Endothelial cell of umbilical vein (primary cell): Measurements from ENCODE around the gene MCOLN2.

Experiments
- CTCF ChIP-seq, 2 donors: IDR thresholded peaks; 1 replicate in 1 of 2; 2 replicates in 1 of 2; pipeline ENCODE4 v1.5.1; 2011; ENCODE audit warnings: low read length in 2 of 2, mild to moderate bottlenecking in 2 of 2, moderate library complexity in 2 of 2, control low read depth in 1 of 2, inconsistent platforms in 1 of 2, low read depth in 1 of 2; ENCODE audit not compliant: insufficient read depth in 1 of 2; ENCODE audit errors: extremely low read depth in 1 of 2
- POLR2A ChIP-seq: IDR thresholded peaks from 2 replicates; pipeline ENCODE4 v1.6.1; 2012; ENCODE audit warnings: low read depth, mild to moderate bottlenecking, control low read depth, low read length

GRCh38 chr1:84939151-84939550, 57.8 kb downstream of the MCOLN2 start:
- TF ChIP-seq CTCF (IDR thresholded peaks at IDR 0.05; ENCODE audit: extremely low read depth in 1 of 2, insufficient read depth in 1 of 2, low read depth in 1 of 2, low read length in 2 of 2) (no peak), POLR2A (no peak)
